H1 (cell line): ENCODE data around the gene EPDR1.

Experiments used
- RFX5 ChIP-seq: IDR thresholded peaks from 2 replicates; pipeline ENCODE4 v1.6.1; 2011; ENCODE audit warnings: low read depth, low read length, improper control_type of control experiment, borderline replicate concordance
- TBP ChIP-seq: IDR thresholded peaks from 2 replicates; pipeline ENCODE4 v1.6.1; 2011; ENCODE audit warnings: low read depth, low read length, improper control_type of control experiment
- ZNF274 ChIP-seq: IDR thresholded peaks from 2 replicates; pipeline ENCODE4 v1.7.0; 2012; ENCODE audit warnings: low read length, borderline replicate concordance; ENCODE audit errors: extremely low read depth

DNA sequence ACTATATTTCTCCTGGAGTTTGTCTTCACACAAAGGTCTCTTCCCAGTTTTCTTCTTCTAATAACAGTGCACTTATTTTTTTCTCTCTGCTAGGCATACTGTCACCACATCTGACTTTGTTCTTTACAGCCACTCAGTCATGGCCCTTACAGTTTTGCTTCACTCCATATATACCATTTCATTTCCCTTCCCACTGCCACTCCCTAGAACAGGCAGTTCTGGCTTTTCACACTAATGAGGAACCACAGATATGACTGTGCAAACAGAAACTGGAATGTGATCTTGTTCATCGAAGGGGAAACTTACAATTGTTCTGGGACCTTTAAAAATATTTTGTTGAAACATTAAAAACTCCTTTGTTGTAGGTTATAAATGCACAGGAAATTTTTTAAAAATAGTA lies 67.3 kb downstream of the EPDR1 start:
- no peak for TF ChIP-seq ZNF274
- TF ChIP-seq RFX5: no peak
- no peak for TF ChIP-seq TBP
